Activated naive CD8-positive, alpha-beta T cell (primary cell): ENCODE results near the gene GK.
A peak's percentile ranks its signal among the peaks of the same experiment; 100 is the strongest.
"Not testable (repeated sequence)": the region's sequence is repeated elsewhere in the genome, so short reads cannot be mapped to it uniquely, and the experiment has no call there.

Source experiments
- H3K27ac Mint-ChIP-seq: one replicate; pipeline ENCODE4 v1.8.0; 2021; ENCODE audit warnings: mixed read lengths
- H3K27me3 Mint-ChIP-seq: one replicate; pipeline ENCODE4 v1.8.0; 2021; ENCODE audit warnings: mixed read lengths
- H3K36me3 Mint-ChIP-seq: one replicate; pipeline ENCODE4 v1.8.0; 2021; ENCODE audit warnings: mixed read lengths
- H3K4me1 Mint-ChIP-seq: one replicate; pipeline ENCODE4 v1.8.0; 2021; ENCODE audit warnings: low read depth, mixed read lengths
- H3K4me3 Mint-ChIP-seq: one replicate; pipeline ENCODE4 v1.8.0; 2021; ENCODE audit warnings: mild to moderate bottlenecking, mixed read lengths
- H3K9me3 Mint-ChIP-seq: one replicate; pipeline ENCODE4 v1.8.0; 2021; ENCODE audit warnings: low read depth, mixed read lengths

Gene GK

DNA sequence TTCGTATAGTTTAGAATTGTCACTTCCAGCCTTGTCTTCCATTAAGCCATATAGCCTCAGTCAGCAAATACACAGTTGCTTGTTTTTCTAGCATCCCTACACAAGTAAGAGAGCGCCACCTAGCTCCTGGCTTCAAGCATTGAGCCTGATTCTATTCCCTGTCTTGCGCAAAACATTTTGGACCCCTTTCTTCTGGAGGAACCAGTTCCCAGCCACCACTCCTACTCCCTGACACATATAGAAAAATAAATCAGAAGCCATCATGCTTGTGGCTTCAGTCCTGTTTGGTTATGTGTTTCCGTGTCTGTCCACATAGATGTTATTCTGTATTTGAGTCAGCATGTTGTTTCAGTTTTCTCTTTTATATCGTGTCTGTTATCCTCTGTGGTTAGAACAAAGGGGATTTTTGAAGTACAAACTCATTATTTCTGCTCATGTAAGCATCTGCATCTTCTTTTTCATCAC, 59.9 kb downstream of the GK start:
- Mint-ChIP-seq H3K4me3 (peak overlapping the region; percentile 42), H3K36me3 (peaks cover 11% of the 10 kb centered on the region), H3K9me3 (no peaks in the 10 kb centered on the region), H3K27ac (peak overlapping the region; percentile 90), H3K4me1 (peaks cover 14% of the 10 kb centered on the region), H3K27me3 (no peaks in the 10 kb centered on the region)

DNA sequence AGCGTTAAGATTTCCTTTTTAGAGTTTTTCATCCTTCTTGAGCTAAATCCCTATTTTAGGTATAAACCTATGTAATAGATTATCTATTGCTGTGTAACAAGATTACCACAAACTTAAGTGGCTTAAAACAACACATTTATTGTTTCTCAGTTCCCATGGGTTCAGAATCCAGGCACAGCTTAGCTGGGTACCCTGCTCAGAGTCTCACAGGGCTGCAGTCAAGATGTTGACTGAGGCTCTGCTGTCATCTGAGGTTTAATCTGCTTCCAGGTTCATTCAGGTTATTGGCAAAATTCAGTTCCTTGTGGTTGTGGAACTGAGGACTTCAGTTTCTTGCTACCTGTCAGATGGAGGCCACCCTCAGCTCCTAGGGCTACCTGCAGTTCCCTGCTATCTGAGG, 60.9 kb downstream of the GK start:
- Mint-ChIP-seq H3K27ac (peak overlapping the region; percentile 68), H3K4me1 (peaks cover 14% of the 10 kb centered on the region), H3K36me3 (peaks cover 11% of the 10 kb centered on the region), H3K9me3 (no peaks in the 10 kb centered on the region), H3K27me3 (no peaks in the 10 kb centered on the region), H3K4me3 (no peak overlapping the region)

DNA sequence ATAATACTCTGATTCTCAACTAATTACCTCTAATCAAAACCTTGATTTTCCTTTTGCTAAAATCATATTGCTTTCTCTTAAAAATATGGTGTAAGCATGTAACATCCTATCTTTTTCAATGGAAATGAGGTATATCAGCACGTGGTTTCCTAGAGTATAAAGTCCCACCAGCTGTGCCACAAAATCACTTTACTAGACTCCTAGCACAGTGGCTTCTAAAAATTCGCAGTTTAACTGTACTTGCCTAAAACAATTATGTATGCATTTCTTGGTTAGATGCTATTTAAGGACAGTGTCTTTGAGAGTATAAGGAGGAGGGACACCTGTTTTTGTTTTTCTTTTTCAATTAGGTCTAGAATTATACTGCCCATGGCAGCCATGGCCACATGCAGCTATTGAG, 62.8 kb downstream of the GK start:
- Mint-ChIP-seq H3K4me1 (peaks cover 14% of the 10 kb centered on the region), H3K27ac (no peak overlapping the region), H3K27me3 (no peaks in the 10 kb centered on the region), H3K36me3 (peaks cover 11% of the 10 kb centered on the region), H3K4me3 (no peak overlapping the region), H3K9me3 (no peaks in the 10 kb centered on the region)

DNA sequence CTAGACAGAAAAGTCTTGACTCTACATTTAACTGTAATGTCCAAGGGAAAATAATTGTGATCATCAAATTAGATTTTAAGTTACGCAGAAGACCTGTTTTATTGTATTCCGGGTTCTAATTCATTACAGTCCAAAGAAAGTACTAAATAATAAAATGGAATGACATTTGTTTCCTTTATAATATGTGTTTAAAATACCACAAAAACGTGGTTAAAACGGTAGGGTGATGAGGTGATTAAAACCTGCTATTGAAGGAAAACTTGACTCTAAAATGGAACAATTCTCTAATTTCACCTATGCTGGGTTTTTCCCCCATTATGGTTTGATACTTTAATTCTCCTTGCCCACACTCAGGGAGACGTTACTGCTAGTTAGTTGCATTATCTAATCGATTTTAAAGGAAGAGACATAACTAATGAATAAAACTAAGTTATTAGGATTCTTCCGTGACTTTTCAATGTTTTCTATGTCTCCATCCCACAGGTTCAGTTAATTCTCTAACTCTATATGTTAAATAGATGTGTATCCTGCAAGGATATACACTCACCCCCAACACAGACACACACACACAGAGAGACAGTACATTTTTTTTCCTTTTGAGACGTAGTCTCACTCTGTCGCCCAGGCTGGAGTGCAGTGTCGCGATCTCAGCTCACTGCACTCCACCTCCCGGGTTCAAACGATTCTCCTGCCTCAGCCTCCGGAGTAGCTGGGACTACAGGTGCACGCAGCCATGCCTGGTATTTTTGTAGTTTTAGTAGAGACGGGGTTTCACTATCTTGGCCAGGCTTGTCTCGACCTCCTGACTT, 80.8 kb downstream of the GK start:
- no peaks in the 10 kb centered on the region for H3K9me3 Mint-ChIP-seq
- no peaks in the 10 kb centered on the region for H3K27me3 Mint-ChIP-seq
- H3K4me1 Mint-ChIP-seq: peaks cover 7% of the 10 kb centered on the region
- peak overlapping the region; percentile 76 for H3K27ac Mint-ChIP-seq
- H3K4me3 Mint-ChIP-seq: no peak overlapping the region
- no peaks in the 10 kb centered on the region for H3K36me3 Mint-ChIP-seq

DNA sequence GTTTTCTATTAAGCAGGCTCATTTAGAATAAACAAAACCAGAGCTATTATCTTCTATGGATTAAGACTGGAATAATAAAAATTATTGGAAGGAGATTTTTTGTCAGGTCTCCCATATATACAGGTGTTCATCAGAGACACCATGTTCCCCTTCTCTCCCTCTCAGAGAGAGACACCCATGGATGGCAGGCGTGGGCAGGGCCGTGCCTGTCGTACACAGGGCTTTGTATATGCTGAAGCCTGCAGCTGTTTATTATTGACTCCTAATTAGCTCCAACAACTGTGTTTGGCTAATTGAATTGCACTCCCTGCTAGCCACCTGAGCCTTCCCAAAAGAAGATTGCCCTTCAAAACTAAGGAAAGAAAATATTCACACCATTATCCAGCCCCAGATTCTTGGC, 81.6 kb downstream of the GK start:
- no peaks in the 10 kb centered on the region for H3K36me3 Mint-ChIP-seq
- H3K27me3 Mint-ChIP-seq: no peaks in the 10 kb centered on the region
- no peak overlapping the region for H3K27ac Mint-ChIP-seq
- no peak overlapping the region for H3K4me3 Mint-ChIP-seq
- H3K9me3 Mint-ChIP-seq: no peaks in the 10 kb centered on the region
- H3K4me1 Mint-ChIP-seq: peaks cover 7% of the 10 kb centered on the region

DNA sequence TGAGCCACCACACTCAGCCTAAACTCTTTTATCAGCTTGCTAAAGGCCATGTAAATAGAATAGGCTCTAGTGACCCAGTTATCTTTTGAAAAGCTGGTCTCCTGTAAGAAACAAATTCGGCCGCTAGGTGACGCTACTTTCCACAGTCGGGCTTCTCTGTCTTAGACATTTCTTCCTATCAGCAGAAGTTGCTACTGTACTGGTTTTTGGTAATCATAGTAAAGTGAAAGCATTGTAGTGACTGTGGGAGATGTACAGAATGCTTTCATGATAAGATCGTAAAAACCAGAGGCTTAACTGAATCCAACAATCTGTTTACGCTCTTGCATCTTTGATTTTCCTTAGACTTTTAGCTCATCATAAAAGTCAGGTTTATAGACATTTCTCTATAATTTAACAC, 82.6 kb downstream of the GK start:
- no peak overlapping the region for H3K27ac Mint-ChIP-seq
- peaks cover 7% of the 10 kb centered on the region for H3K4me1 Mint-ChIP-seq
- H3K9me3 Mint-ChIP-seq: no peaks in the 10 kb centered on the region
- no peaks in the 10 kb centered on the region for H3K27me3 Mint-ChIP-seq
- H3K4me3 Mint-ChIP-seq: no peak overlapping the region
- H3K36me3 Mint-ChIP-seq: no peaks in the 10 kb centered on the region

DNA sequence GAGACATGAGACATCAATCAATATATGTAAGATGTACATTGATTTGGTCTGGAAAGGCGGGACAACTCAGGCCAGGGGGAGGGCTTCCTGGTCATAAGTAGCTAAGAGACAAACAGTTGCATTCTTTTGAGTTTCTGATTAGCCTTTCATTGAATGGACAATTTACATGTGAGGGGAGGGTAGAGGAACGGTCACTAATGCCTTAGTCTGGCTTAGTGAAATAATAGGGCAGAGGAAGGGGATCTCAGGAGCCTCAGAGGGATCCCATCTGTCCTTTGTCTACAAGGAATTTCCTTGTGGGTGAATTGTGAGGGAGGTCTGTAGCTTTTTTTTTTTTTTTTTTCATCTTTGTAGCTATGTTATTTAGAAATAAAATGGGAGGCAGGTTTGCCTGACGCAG, 88.3 kb downstream of the GK start:
- Mint-ChIP-seq H3K27me3 (no peaks in the 10 kb centered on the region), H3K36me3 (no peaks in the 10 kb centered on the region), H3K9me3 (no peaks in the 10 kb centered on the region), H3K4me1 (no peaks in the 10 kb centered on the region), H3K27ac (no peak overlapping the region), H3K4me3 (no peak overlapping the region)

DNA sequence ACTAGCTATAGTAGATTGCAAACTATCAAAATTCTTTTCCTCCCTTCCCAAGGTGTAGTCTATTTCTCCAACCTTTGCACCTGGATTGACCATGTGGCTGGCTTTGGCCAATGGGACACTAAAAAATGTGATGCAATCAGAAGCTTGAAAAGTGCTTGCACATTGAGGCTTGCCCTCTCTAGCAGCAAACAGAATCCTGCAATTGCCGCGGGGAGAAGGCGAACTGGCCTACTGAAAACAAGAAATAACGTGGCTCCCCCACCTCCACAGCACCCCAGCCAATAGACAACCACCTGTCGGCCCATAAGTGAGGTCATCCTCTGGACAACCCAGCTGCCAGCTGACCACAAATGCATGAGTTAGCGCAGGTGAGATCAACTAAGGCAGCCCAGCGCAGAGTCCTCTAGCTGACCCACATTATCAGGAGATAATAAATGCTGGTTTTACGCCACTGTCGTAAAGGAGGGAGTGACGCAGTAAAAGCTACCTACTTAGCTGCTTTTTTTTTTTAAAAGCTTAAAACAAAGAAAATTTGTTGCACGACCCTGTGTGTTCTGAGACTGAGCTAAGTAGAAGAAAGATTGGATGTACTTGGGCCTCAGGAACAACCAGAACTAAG, 95.2 kb downstream of the GK start:
- H3K27me3 Mint-ChIP-seq: no peaks in the 10 kb centered on the region
- no peak overlapping the region for H3K27ac Mint-ChIP-seq
- no peak overlapping the region for H3K4me3 Mint-ChIP-seq
- H3K36me3 Mint-ChIP-seq: no peaks in the 10 kb centered on the region
- no peaks in the 10 kb centered on the region for H3K4me1 Mint-ChIP-seq
- no peaks in the 10 kb centered on the region for H3K9me3 Mint-ChIP-seq

DNA sequence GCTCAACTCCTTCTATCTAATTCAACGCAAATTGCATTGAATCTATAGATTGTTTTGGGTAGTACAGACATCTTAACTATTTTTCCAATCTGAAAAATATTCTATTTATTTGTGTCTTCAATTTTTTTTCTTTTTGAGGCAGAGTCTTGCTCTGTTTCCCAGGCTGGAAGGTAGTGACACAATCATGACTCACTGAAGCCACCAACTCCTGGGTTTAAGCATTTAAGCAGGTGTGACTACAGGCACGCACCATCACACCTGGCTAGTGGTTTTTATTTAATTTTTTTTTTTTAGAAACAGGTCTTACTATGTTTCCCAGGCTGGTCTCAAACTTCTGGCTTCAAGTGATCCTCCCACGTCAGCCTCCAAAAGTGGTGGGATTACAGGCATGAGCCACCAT, 98.3 kb downstream of the GK start:
- no peaks in the 10 kb centered on the region for H3K9me3 Mint-ChIP-seq
- H3K36me3 Mint-ChIP-seq: no peaks in the 10 kb centered on the region
- H3K27ac Mint-ChIP-seq: no peak overlapping the region

DNA sequence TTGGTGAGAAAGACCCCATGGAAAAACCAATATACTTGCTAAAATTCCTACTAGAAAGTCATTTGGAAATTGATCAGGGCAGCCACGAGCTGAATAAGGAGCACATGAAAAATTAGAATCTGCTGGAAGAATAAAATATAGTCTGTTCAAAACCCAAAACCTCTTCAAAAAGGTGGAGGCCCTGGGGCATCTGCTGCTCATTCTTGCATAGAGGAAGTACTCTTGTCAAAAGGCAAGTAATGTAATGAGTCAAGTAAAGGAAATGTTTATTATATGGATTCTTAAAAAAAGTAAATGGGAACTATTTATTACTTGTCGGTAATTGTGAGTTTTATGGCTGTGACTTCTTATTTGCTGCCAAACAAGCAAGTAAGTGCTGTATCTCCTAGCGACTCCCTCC, 109.5 kb downstream of the GK start:
- Mint-ChIP-seq H3K36me3 (no peaks in the 10 kb centered on the region), H3K27ac (no peak overlapping the region), H3K4me1 (no peaks in the 10 kb centered on the region), H3K27me3 (no peaks in the 10 kb centered on the region), H3K4me3 (no peak overlapping the region), H3K9me3 (no peaks in the 10 kb centered on the region)

More for the DNA sequence above, 98.3 kb downstream of the GK start:
- Mint-ChIP-seq H3K27me3 (no peaks in the 10 kb centered on the region), H3K4me1 (no peaks in the 10 kb centered on the region), H3K4me3 (no peak overlapping the region)

DNA sequence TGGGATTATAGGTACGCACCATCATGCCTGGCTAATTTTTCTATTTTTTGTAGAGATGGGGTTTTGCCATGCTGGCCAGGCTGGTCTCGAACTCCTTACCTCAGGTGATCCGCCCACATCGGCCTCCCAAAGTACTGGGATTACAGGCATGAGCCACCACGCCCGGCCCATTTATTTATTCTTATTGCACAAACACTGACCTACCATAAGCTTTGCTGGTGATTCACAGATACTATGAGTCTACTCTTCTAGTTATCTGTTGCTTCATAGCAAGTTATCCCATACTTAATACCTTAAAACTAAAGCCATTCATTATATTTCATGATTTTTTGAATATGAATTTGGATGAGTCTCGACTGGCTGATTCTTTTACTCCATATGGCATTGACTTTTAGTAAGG, 120.5 kb downstream of the GK start:
- H3K4me1 Mint-ChIP-seq, H3K36me3 Mint-ChIP-seq, H3K27me3 Mint-ChIP-seq, H3K9me3 Mint-ChIP-seq, H3K27ac Mint-ChIP-seq, H3K4me3 Mint-ChIP-seq: not testable (repeated sequence)

DNA sequence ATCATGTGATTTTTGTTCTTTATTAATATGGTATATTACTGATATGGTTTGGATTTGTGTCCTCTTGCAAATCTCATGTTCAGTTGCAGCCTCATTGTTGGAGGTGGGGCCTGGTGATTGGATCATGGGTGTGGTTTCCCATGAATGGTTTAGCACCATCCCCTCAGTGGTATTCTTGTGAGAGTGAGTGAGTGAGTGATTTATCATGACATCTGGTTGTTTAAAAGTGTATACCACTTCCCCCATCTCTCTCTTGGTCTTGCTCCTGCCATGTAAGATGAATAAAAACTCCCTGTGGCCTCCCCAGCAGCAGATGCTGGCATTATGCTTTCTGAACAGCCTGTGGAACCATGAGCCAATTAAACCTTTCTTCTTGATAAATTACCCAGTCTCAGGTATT, 124.4 kb downstream of the GK start:
- Mint-ChIP-seq H3K4me3 (no peak overlapping the region), H3K9me3 (no peaks in the 10 kb centered on the region)

DNA sequence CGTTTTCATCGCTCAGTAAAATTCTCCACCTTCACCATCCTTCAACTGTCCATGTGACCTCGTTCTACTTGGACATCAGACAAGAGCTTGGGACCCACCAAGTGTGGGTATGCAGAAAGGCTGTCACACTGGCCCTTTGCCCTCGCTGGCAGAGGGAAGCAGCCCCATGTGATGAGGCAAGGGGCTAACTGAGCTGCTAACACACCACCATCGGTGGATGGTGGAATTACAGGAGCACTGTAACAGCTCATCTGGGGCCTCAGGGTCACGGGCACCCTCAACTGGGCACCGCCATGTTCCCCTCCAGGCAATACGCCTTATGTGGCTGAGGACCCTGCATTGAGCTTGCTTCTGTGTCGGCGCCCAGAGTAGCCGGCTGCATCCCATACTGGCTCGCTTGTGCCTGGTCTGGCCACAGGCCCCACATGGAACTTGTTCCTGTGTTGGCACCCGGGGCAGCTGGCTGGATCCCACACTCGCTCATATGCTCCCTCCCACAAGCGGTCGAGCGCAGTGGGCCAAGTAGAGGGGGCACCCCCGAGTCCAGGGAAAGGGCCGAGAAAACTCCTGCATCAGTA, 126.3 kb downstream of the GK start:
- H3K27ac Mint-ChIP-seq: no peak overlapping the region
- H3K9me3 Mint-ChIP-seq: no peaks in the 10 kb centered on the region

More for the DNA sequence above, 124.4 kb downstream of the GK start:
- H3K27ac Mint-ChIP-seq: no peak overlapping the region
- no peaks in the 10 kb centered on the region for H3K27me3 Mint-ChIP-seq
- peaks cover 8% of the 10 kb centered on the region for H3K4me1 Mint-ChIP-seq
- H3K36me3 Mint-ChIP-seq: no peaks in the 10 kb centered on the region

More for the DNA sequence above, 126.3 kb downstream of the GK start:
- Mint-ChIP-seq H3K4me1 (peaks cover 8% of the 10 kb centered on the region), H3K36me3 (no peaks in the 10 kb centered on the region), H3K4me3 (no peak overlapping the region), H3K27me3 (no peaks in the 10 kb centered on the region)
